AG04449 (cell line): ENCODE results near the gene CEP72.

ENCODE experiments used
- CTCF ChIA-PET: fragments of 350-600 bp; formaldehyde crosslinking; extraction: SDS; loops from one replicate; lab custom pipeline; 2021; ENCODE audit warnings: antibody characterized with exemption; lab: Yijun Ruan, JAX
- POLR2A ChIA-PET: fragments of 400-600, 350-600 bp; formaldehyde crosslinking; extraction: SDS; loops from one replicate; lab custom pipeline; 2020; ENCODE audit warnings: antibody characterized with exemption, inconsistent platforms; lab: Yijun Ruan, JAX
- DNase-seq: peaks from one replicate; pipeline ENCODE4 v3.0.0-alpha.2; 2010; ENCODE audit warnings: low read depth, low spot score
- H3K4me3 ChIP-seq: 2 replicates; pipeline ENCODE4 v1.5.1; 2011; ENCODE audit warnings: low read depth, mild to moderate bottlenecking, control low read depth, low read length
- TF ChIP-seq, protein P1 (sequence below): IDR thresholded peaks from one replicate; pipeline ENCODE4 v1.5.1; 2011; ENCODE audit warnings: mild to moderate bottlenecking, moderate library complexity, low read length, control low read depth, inconsistent platforms; ENCODE audit not compliant: insufficient read depth; ENCODE audit errors: missing control alignments

Gene CEP72

DNA sequence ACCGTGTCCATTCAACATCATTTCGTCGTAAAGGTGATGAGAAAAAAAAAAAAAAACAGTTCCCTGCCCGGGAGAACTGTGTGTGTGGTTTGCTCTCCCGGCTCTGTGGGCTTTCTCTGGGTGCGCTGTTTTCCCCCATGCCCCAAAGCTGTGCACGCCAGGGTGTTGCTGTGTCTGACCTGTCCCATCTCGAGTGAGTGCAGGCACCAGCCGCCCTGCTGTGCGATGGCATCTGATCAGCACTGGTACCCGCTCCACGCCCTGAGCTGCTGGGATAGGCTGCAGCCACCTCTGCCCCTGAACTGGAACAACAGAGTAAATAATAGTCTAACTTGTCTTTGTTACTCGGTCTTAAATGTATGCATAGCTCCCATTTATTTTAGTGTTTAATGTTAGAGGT lies 33.3 kb downstream of the CEP72 start:
- no peak for DNase-seq
- CTCF ChIA-PET, result interaction anchor here (0.7 kb wide), 1 partner anchor 104 kb away, joined by 3 read pairs; no protein-coding TSS in a partner anchor
- TF ChIP-seq, protein P1, sequence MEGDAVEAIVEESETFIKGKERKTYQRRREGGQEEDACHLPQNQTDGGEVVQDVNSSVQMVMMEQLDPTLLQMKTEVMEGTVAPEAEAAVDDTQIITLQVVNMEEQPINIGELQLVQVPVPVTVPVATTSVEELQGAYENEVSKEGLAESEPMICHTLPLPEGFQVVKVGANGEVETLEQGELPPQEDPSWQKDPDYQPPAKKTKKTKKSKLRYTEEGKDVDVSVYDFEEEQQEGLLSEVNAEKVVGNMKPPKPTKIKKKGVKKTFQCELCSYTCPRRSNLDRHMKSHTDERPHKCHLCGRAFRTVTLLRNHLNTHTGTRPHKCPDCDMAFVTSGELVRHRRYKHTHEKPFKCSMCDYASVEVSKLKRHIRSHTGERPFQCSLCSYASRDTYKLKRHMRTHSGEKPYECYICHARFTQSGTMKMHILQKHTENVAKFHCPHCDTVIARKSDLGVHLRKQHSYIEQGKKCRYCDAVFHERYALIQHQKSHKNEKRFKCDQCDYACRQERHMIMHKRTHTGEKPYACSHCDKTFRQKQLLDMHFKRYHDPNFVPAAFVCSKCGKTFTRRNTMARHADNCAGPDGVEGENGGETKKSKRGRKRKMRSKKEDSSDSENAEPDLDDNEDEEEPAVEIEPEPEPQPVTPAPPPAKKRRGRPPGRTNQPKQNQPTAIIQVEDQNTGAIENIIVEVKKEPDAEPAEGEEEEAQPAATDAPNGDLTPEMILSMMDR, result no peak
- no peak overlapping the region for H3K4me3 ChIP-seq
- POLR2A ChIA-PET, result no interaction called here

DNA sequence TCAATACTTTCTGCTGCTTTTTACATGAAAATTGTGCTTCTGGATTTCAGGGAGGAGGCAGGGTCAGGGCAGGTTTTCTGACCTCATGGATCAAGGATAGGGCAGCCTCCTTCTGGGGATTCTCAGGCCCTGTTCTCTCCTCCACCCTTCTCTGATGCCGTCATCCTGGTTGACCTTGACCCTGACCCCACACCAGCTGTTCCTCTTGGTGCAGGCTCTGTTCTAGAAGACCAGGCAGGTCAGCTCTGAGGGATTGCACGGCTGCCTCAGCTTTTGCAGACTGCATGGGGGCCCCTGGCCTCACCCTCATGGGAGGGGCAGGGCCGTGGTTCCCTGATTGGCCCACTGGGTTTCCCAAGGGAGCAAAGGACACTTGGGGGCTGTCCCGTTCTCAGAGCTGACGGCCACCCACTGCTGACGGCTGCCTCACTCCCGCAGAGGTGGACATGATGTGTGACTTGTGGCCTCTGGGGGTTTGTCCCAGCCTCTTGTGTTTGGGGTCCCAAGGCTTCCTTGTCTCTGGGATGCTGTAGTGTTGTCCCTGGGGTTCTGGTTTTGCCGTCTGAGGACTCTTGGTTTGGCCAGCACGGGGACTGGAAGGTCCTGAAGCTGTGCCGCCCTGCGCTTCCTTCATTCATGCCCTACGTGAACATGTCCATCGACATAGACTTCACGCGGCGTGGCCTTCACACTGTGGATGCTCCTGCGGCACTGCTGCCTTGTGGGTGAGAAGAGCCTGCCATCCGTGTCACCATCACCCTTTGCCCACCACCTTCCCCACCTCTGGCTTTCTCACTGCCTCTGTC lies 34.5 kb downstream of the CEP72 start:
- ChIA-PET CTCF (interaction anchor here (0.6 to 1.6 kb wide), 2 partner anchors 25 to 267 kb away, joined by 3 to 4 read pairs; no protein-coding TSS in a partner anchor), POLR2A (no interaction called here)
- TF ChIP-seq, protein P1, result no peak
- no peak overlapping the region for H3K4me3 ChIP-seq
- DNase-seq, result no peak

DNA sequence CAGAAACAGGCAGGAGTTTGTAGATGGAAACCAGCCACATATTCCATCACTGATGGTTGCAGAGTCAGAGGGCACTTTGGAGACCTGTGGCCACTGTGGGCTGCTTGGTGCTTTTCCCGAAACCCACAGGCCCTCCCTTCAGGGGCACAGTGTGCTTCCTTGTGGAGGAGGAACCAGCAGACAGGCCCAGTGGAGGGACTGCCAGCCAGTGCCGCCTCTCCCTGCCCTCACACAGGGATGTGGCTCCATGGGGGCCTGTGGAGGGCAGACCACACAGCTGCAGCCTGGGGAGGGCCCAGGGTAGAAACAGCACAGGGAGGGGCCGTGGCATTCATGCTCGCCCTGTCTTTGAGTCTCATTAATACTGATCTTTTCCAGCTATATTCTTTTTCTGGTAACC lies 35.2 kb downstream of the CEP72 start:
- POLR2A ChIA-PET, result no interaction called here
- no peak overlapping the region for H3K4me3 ChIP-seq
- CTCF ChIA-PET, result interaction anchor here (0.6 to 1.6 kb wide), 2 partner anchors 25 to 267 kb away, joined by 3 to 4 read pairs; no protein-coding TSS in a partner anchor
- DNase-seq, result no peak
- TF ChIP-seq, protein P1, result no peak

DNA sequence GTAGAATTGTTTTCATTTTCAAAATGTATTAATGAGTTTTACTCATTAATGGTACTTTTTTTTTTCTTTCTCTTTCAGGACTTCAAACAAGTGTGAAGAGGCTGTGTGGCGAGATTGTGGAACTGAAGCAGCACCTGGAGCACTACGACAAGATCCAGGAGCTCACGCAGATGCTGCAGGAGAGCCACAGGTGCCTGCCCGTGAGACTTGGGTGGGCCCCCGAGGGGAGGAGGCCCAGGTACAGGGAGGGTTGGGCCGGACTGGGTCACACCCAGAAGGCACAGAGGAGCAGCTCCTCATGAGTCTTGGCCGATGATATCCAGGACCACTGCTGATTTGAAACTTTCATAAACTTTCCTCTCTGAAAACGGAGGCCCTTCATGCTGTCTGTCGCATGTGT lies 35.6 kb downstream of the CEP72 start:
- CTCF ChIA-PET, result interaction anchor here (0.6 to 1.6 kb wide), 2 partner anchors 24 to 266 kb away, joined by 3 to 4 read pairs; no protein-coding TSS in a partner anchor
- H3K4me3 ChIP-seq, result no peak overlapping the region
- DNase-seq, result no peak
- TF ChIP-seq, protein P1, result no peak
- POLR2A ChIA-PET, result no interaction called here

DNA sequence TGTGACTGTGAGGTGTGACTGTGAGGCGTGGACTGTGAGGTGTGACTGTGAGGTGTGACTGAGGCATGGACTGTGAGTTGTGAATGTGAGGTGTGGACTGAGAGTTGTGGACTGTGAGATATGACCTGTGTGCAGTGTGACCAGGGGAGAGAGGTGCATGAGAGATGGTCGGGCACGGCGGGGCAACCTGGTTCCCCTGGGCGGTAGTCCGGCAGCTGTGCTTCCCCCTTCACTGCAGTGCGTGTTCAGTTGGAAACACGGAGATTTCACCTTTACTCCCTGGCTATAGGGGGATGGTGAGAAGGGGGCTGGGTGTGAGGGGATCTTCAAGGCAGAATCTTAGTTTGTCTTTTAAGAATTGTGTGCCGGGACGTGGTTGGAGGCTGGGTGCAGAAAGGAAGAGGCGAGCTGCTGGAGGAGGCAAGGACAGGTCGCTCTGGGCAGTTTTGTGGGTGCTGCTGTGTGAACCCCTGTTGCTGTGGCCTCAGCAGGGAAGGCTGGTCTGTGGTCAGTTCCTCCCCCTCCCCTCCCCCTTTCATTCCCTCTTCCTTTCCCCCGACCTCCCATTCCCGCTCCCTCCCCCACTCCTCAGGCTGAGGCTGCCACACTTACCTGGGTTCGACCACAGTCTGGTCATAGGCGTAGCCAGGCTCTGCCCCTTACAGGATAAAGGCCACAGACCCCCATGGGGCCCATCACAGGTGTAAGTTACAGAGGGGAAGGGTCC lies 39.3 kb downstream of the CEP72 start:
- no peak overlapping the region for H3K4me3 ChIP-seq
- CTCF ChIA-PET, result no interaction called here
- no peak for DNase-seq
- TF ChIP-seq, protein P1, result no peak
- POLR2A ChIA-PET, result no interaction called here

DNA sequence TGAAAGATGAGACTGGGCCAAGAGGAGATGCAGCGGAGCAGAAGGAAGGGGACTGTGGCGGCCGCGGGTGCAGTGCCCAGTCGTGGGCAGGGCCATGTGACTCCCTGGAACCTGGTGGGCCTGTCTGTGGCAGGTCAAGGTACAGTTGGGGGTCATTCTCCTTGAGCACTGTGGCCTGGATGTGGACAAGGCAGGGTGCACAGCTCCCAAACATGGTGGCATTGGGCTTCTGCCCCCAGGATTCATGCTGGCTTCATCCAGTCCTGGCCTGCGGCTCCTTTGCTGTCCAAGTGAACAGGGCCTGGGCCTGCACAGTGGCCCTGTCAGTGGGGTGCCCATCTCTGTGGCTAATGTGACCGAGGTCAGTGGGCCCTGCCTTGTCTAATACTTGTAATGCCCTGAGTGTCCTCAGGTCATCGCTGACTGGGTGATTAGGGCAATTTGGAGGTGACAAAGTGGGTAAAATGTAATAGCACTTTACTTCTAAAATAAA lies 39.9 kb downstream of the CEP72 start:
- ChIA-PET CTCF (interaction anchor here (1.0 kb wide), 1 partner anchor 253 kb away, joined by 3 read pairs; no protein-coding TSS in a partner anchor), POLR2A (no interaction called here)
- DNase-seq, result no peak
- no peak overlapping the region for H3K4me3 ChIP-seq
- TF ChIP-seq, protein P1, result no peak
